ENCODE measurements around the gene C1orf35. TPM values are rescaled to one million over a fixed set of nuclear protein-coding genes. Genes with fewer than 3 reads are reported as not detected.
A peak's percentile ranks its signal among the peaks of the same experiment; 100 is the strongest.

Gene C1orf35
- total RNA-seq, 1 experiment from 2014 or later = 24.9 TPM

DNA sequence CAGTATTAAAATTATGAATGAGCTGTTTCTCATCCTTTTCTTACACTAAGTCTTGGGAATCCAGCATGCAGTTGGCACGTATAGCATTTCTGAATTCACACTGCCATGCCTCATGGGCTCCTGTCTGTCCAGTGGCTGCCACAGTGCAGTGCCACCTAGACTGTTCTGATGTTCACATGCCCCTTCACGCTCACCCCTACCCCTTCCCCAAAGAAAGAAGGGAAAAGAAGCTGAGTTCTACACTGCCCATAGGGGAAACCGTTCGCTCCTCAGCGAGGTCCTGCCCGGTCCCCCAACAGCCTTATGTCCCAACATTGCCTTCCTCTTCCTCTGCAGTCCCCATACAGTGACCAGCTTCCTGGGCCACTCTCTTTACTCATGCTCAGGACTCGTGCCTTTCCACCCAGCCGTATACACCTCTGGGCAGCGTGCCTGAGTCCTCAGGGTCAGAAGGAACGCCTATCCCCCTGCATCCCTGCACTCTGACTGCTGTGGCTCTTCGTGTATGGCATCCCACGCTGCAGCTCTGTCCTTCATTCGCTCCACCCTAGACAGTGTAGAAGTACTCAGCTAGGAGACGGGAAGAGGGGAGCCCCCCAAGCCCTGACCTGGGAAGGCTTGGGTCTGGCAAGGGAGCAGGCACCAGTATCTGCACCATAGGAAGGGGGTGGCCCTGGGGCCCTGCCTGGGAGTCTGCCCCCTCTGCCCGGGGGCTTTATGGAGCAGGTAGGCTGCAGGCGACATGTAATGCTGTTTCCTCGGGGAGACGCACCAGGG lies 44.8 kb downstream of the C1orf35 start:
- ChIA-PET CTCF (no interaction called here), POLR2A (no interaction called here)
- Histone ChIP-seq H3K4me1 (ENCODE audit: control insufficient read depth, insufficient read depth, low read length) (peaks cover 3% of the 10 kb centered on the region; the same call in 1 of the 2 replicates), H3K27me3 (ENCODE audit: control insufficient read depth, insufficient read depth, low read length) (peaks cover 6% of the 10 kb centered on the region; the same call in 1 of the 2 replicates), H3K27ac (ENCODE audit: low read length) (no peak overlapping the region), H3K4me3 (ENCODE audit: low read depth in 2 of 2, low read length in 2 of 2) (no peak overlapping the region), H3K9me3 (ENCODE audit: control insufficient read depth, insufficient read depth, low read depth, low read length) (no peaks in the 10 kb centered on the region), H3K36me3 (ENCODE audit: control insufficient read depth, insufficient read depth, low read length) (no peaks in the 10 kb centered on the region)
- BruUV-seq (replicated peaks) = no TSS peak
- TF ChIP-seq POLR2AphosphoS5 (IDR thresholded peaks at IDR 0.05; ENCODE audit: low read depth, low read length) (no peak), TCF7L2 (IDR thresholded peaks at IDR 0.05; ENCODE audit: low read depth, low read length) (no peak), SIN3A (IDR thresholded peaks at IDR 0.05; ENCODE audit: borderline replicate concordance, insufficient read depth, low read depth, low read length) (no peak)
- TF ChIP-seq, protein P1, sequence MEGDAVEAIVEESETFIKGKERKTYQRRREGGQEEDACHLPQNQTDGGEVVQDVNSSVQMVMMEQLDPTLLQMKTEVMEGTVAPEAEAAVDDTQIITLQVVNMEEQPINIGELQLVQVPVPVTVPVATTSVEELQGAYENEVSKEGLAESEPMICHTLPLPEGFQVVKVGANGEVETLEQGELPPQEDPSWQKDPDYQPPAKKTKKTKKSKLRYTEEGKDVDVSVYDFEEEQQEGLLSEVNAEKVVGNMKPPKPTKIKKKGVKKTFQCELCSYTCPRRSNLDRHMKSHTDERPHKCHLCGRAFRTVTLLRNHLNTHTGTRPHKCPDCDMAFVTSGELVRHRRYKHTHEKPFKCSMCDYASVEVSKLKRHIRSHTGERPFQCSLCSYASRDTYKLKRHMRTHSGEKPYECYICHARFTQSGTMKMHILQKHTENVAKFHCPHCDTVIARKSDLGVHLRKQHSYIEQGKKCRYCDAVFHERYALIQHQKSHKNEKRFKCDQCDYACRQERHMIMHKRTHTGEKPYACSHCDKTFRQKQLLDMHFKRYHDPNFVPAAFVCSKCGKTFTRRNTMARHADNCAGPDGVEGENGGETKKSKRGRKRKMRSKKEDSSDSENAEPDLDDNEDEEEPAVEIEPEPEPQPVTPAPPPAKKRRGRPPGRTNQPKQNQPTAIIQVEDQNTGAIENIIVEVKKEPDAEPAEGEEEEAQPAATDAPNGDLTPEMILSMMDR (IDR thresholded peaks at IDR 0.05) = no peak
- TF ChIP-seq, protein P2, sequence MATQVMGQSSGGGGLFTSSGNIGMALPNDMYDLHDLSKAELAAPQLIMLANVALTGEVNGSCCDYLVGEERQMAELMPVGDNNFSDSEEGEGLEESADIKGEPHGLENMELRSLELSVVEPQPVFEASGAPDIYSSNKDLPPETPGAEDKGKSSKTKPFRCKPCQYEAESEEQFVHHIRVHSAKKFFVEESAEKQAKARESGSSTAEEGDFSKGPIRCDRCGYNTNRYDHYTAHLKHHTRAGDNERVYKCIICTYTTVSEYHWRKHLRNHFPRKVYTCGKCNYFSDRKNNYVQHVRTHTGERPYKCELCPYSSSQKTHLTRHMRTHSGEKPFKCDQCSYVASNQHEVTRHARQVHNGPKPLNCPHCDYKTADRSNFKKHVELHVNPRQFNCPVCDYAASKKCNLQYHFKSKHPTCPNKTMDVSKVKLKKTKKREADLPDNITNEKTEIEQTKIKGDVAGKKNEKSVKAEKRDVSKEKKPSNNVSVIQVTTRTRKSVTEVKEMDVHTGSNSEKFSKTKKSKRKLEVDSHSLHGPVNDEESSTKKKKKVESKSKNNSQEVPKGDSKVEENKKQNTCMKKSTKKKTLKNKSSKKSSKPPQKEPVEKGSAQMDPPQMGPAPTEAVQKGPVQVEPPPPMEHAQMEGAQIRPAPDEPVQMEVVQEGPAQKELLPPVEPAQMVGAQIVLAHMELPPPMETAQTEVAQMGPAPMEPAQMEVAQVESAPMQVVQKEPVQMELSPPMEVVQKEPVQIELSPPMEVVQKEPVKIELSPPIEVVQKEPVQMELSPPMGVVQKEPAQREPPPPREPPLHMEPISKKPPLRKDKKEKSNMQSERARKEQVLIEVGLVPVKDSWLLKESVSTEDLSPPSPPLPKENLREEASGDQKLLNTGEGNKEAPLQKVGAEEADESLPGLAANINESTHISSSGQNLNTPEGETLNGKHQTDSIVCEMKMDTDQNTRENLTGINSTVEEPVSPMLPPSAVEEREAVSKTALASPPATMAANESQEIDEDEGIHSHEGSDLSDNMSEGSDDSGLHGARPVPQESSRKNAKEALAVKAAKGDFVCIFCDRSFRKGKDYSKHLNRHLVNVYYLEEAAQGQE (IDR thresholded peaks at IDR 0.05; ENCODE audit: insufficient read depth in 1 of 2, low read depth in 2 of 2, low read length in 1 of 2) = no peak
- in situ Hi-C loops (cut with HindIII; ENCODE audit: low pct_unique_long_range_greater_than_20kb, low sequenced_read_pairs) = no loop called here
- ATAC-seq (peak; percentile 10; the same call in 1 of the 2 replicates), DNase-seq (ENCODE audit: low read depth, low spot score) (no peak)
- intact Hi-C loops (cut with micrococcal nuclease; ENCODE audit: unreplicated experiment) = no loop called here

Small RNAs within 50 kb of the gene (microRNA-seq; reads per million reads assigned to microRNA genes)
- gene MIR3620 (ENCODE audit: unreplicated experiment) = 7.6 reads per million, percentile 23 among the genes with 10 or more reads in this experiment

Other genes with a start within 250 kb of the C1orf35 start
- 26.5 TPM for gene WNT9A, start 155.4 kb downstream of the C1orf35 start, total RNA-seq (2021; ENCODE audit: unreplicated experiment)
- not detected for gene WNT3A, start 96.3 kb downstream of the C1orf35 start, total RNA-seq (2021; ENCODE audit: unreplicated experiment)
- gene ARF1, start 20.6 kb downstream of the C1orf35 start, total RNA-seq (2021; ENCODE audit: unreplicated experiment) = 321 TPM
- 53.0 TPM for gene MRPL55, start 6.0 kb upstream of the C1orf35 start, total RNA-seq (2021; ENCODE audit: unreplicated experiment)
- 188 TPM for gene GUK1, start 37.0 kb upstream of the C1orf35 start, total RNA-seq (2021; ENCODE audit: unreplicated experiment)
- gene GJC2, start 46.6 kb upstream of the C1orf35 start, total RNA-seq (2021; ENCODE audit: unreplicated experiment) = 2.4 TPM
- 11.3 TPM for gene IBA57, start 62.5 kb upstream of the C1orf35 start, total RNA-seq (2021; ENCODE audit: unreplicated experiment)
- gene OBSCN, start 104.7 kb upstream of the C1orf35 start, total RNA-seq (2021; ENCODE audit: unreplicated experiment) = 10.5 TPM